IPS DF 6.9 (cell line): ENCODE measurements around the gene NR2E1.

ENCODE experiments used
- DNase-seq: peaks from one replicate; pipeline ENCODE4 v3.0.0-alpha.2; 2013; ENCODE audit warnings: low read depth, low spot score
- H3K27ac ChIP-seq: one replicate; pipeline ENCODE4 v1.5.1; 2013; ENCODE audit warnings: low read length, control low read depth
- H3K27me3 ChIP-seq: 2 replicates; pipeline ENCODE4 v1.6.1; 2013; ENCODE audit warnings: mild to moderate bottlenecking, low read length; ENCODE audit not compliant: control insufficient read depth, insufficient read depth
- H3K36me3 ChIP-seq: 2 replicates; pipeline ENCODE4 v1.6.1; 2013; ENCODE audit warnings: low read length; ENCODE audit not compliant: control insufficient read depth, insufficient read depth
- H3K4me1 ChIP-seq: 2 replicates; pipeline ENCODE4 v1.6.1; 2013; ENCODE audit warnings: low read length; ENCODE audit not compliant: control insufficient read depth, insufficient read depth
- H3K4me3 ChIP-seq: 2 replicates; pipeline ENCODE4 v1.5.1; 2013; ENCODE audit warnings: mild to moderate bottlenecking, low read length
- H3K9me3 ChIP-seq: 2 replicates; pipeline ENCODE4 v1.6.1; 2013; ENCODE audit warnings: low read length, inconsistent platforms; ENCODE audit not compliant: control insufficient read depth, insufficient read depth
- WGBS: extraction: QIAGEN DNeasy Blood & Tissue Kit; methylation state at CpG from one replicate; pipeline ENCODE4 v1.1.7; 2013; ENCODE audit warnings: mixed read lengths, missing lambda C conversion rate; ENCODE audit not compliant: insufficient read length, insufficient coverage; 5-methylcytosine and 5-hydroxymethylcytosine counted together

The NR2E1 gene

DNA sequence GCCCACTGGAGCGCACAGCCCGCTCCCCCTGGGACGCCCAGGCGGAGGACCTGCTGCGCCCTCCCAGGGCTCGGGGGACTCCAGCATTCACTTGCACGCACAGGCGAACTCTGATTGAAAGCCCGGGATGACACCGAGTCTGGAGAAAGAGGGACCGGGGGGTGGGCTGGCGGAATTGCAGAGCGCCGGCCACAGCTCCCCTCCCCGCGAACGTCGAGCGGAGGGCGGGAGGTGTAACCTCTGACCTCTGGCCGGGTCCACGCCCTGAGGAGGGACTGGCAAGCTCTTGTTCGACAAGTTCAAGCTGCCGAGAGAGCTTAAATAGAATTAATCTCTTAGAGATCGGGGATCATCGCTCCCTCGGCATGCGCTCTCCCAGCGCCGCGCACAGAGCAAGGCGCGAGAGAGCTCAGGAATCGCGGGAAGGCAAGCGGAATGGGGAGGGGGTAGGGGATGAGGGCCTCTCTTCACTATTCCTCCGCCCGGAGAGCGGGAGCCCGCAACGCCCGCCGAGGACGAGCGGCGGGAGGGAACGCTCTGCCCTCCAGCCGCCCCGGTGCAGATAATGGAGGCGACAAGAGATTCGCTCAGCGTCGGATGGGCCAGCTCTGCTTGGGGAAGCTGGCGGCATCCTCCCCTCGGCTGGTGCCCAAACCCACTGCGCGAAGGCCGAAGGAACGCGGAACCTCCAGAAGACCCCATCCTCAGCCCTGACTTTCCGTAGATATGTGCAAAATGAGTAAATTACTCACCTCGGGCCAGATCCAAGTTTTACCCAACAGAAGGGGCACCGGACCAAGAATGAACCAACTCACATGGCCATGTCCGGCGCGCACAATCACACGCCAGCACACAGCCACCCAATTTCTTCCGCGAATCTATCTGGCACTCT, 761 bp upstream of the NR2E1 start:
- H3K27me3 ChIP-seq = peaks cover 98% of the 10 kb centered on the region
- WGBS = no CpG with 5 or more reads among the region's 69 CpGs
- H3K27ac ChIP-seq = no peak overlapping the region
- peak overlapping the region; percentile 17; the same call in 1 of the 2 replicates for H3K4me3 ChIP-seq
- H3K36me3 ChIP-seq = no peaks in the 10 kb centered on the region
- no peaks in the 10 kb centered on the region for H3K9me3 ChIP-seq
- H3K4me1 ChIP-seq = peaks cover 18% of the 10 kb centered on the region
- no peak for DNase-seq

- Histone ChIP-seq H3K27ac (no peak overlapping the region), H3K36me3 (no peaks in the 10 kb centered on the region), H3K4me1 (peaks cover 18% of the 10 kb centered on the region), H3K27me3 (peaks cover 98% of the 10 kb centered on the region), H3K9me3 (no peaks in the 10 kb centered on the region), H3K4me3 (no peak overlapping the region)
- no peak for DNase-seq
- no CpG with 5 or more reads among the region's 58 CpGs for WGBS
Measured at GRCh38 chr6:108166664-108167448, 1.0 kb downstream of the NR2E1 start.

- no CpG with 5 or more reads among the region's 35 CpGs for WGBS
- DNase-seq = no peak
- H3K27me3 ChIP-seq = peaks cover 98% of the 10 kb centered on the region
- no peak overlapping the region for H3K4me3 ChIP-seq
- H3K27ac ChIP-seq = no peak overlapping the region
- H3K36me3 ChIP-seq = no peaks in the 10 kb centered on the region
- no peaks in the 10 kb centered on the region for H3K9me3 ChIP-seq
- H3K4me1 ChIP-seq = peaks cover 18% of the 10 kb centered on the region
Measured at GRCh38 chr6:108167449-108168089, 1.7 kb downstream of the NR2E1 start.

GRCh38 chr6:108168090-108168463, 2.3 kb downstream of the NR2E1 start:
- Histone ChIP-seq H3K4me1 (peaks cover 18% of the 10 kb centered on the region), H3K27me3 (peaks cover 97% of the 10 kb centered on the region), H3K9me3 (no peaks in the 10 kb centered on the region), H3K36me3 (no peaks in the 10 kb centered on the region), H3K4me3 (no peak overlapping the region), H3K27ac (no peak overlapping the region)
- no CpG with 5 or more reads among the region's 23 CpGs for WGBS
- DNase-seq = no peak

- Histone ChIP-seq H3K27me3 (peaks cover 90% of the 10 kb centered on the region), H3K4me3 (no peak overlapping the region), H3K9me3 (no peaks in the 10 kb centered on the region), H3K27ac (no peak overlapping the region), H3K36me3 (no peaks in the 10 kb centered on the region), H3K4me1 (peaks cover 17% of the 10 kb centered on the region)
- no CpG with 5 or more reads among the region's 63 CpGs for WGBS
- DNase-seq = no peak
Measured at GRCh38 chr6:108168501-108169463, 3.0 kb downstream of the NR2E1 start.

GRCh38 chr6:108169464-108170331, 3.9 kb downstream of the NR2E1 start:
- H3K27ac ChIP-seq = no peak overlapping the region
- no CpG with 5 or more reads among the region's 55 CpGs for WGBS
- peaks cover 15% of the 10 kb centered on the region for H3K4me1 ChIP-seq
- H3K4me3 ChIP-seq = no peak overlapping the region; the same call in 1 of the 2 replicates
- no peaks in the 10 kb centered on the region for H3K9me3 ChIP-seq
- H3K36me3 ChIP-seq = no peaks in the 10 kb centered on the region
- H3K27me3 ChIP-seq = peaks cover 90% of the 10 kb centered on the region
- DNase-seq = no peak

GRCh38 chr6:108170332-108171290, 4.8 kb downstream of the NR2E1 start:
- Histone ChIP-seq H3K36me3 (no peaks in the 10 kb centered on the region), H3K9me3 (no peaks in the 10 kb centered on the region), H3K4me1 (peaks cover 15% of the 10 kb centered on the region), H3K4me3 (no peak overlapping the region), H3K27ac (no peak overlapping the region), H3K27me3 (peaks cover 91% of the 10 kb centered on the region)
- no peak for DNase-seq
- no CpG with 5 or more reads among the region's 31 CpGs for WGBS

- peaks cover 91% of the 10 kb centered on the region for H3K27me3 ChIP-seq
Measured at GRCh38 chr6:108171291-108171917, 5.6 kb downstream of the NR2E1 start.

More at GRCh38 chr6:108171291-108171917, 5.6 kb downstream of the NR2E1 start:
- Histone ChIP-seq H3K27ac (no peak overlapping the region), H3K9me3 (no peaks in the 10 kb centered on the region), H3K4me3 (no peak overlapping the region; the same call in 1 of the 2 replicates), H3K36me3 (no peaks in the 10 kb centered on the region), H3K4me1 (peaks cover 15% of the 10 kb centered on the region)
- WGBS = no CpG with 5 or more reads among the region's 21 CpGs
- no peak for DNase-seq
